WTC11 (cell line): ENCODE measurements around the gene MEN1.

ENCODE experiments used
- CTCF ChIP-seq: fragments of 200-600 bp; IDR thresholded peaks from 2 replicates; pipeline ENCODE4 v1.8.0; 2022; ENCODE audit warnings: antibody characterized with exemption
- FOXK1 ChIP-seq: sonication (generic); formaldehyde crosslinking; IDR thresholded peaks from 2 replicates; pipeline ENCODE4 v1.8.0; 2022; ENCODE audit warnings: mild to moderate bottlenecking, moderate library complexity, missing genetic modification reagents
- FOXP1 ChIP-seq: sonication (generic); formaldehyde crosslinking; IDR thresholded peaks from 2 replicates; pipeline ENCODE4 v1.8.0; 2022; ENCODE audit warnings: missing genetic modification reagents, mild to moderate bottlenecking, moderate library complexity, borderline replicate concordance
- GABPB1 ChIP-seq: sonication (generic); formaldehyde crosslinking; IDR thresholded peaks from 2 replicates; pipeline ENCODE4 v1.8.1; 2023; ENCODE audit warnings: mild to moderate bottlenecking, missing genetic modification reagents
- IRF1 ChIP-seq: sonication (generic); formaldehyde crosslinking; IDR thresholded peaks from 2 replicates; pipeline ENCODE4 v1.8.0; 2023; ENCODE audit warnings: missing genetic modification reagents
- IRF2 ChIP-seq: sonication (generic); formaldehyde crosslinking; IDR thresholded peaks from 2 replicates; pipeline ENCODE4 v1.8.0; 2022; ENCODE audit warnings: low read depth, missing genetic modification reagents, borderline replicate concordance
- MAX ChIP-seq: sonication (generic); formaldehyde crosslinking; IDR thresholded peaks from 2 replicates; pipeline ENCODE4 v1.8.0; 2022; ENCODE audit warnings: mild to moderate bottlenecking, missing genetic modification reagents
- NFYB ChIP-seq: sonication (generic); formaldehyde crosslinking; conservative IDR thresholded peaks from 2 replicates; pipeline ENCODE4 v1.8.0; 2022; ENCODE audit warnings: low read depth, missing genetic modification reagents
- PREB ChIP-seq: sonication (generic); formaldehyde crosslinking; IDR thresholded peaks from 2 replicates; pipeline ENCODE4 v1.8.1; 2022; ENCODE audit warnings: mild to moderate bottlenecking, missing genetic modification reagents, moderate library complexity, borderline replicate concordance
- SP1 ChIP-seq: sonication (generic); formaldehyde crosslinking; conservative IDR thresholded peaks from 2 replicates; pipeline ENCODE4 v1.8.1; 2022; ENCODE audit warnings: missing genetic modification reagents
- USF2 ChIP-seq: sonication (generic); formaldehyde crosslinking; IDR thresholded peaks from 2 replicates; pipeline ENCODE4 v1.8.1; 2023; ENCODE audit warnings: mild to moderate bottlenecking, missing genetic modification reagents, moderate library complexity
- ZNF416 ChIP-seq: fragments of 250-450 bp; sonication (Bioruptor Pico); IDR thresholded peaks from 2 replicates; pipeline ENCODE4 v1.9.0; 2021; ENCODE audit warnings: mild to moderate bottlenecking, inconsistent platforms
- ZNF423 ChIP-seq: fragments of 250-450 bp; sonication (Bioruptor Pico); IDR thresholded peaks from 2 replicates; pipeline ENCODE4 v2.1.2; 2022; ENCODE audit warnings: mild to moderate bottlenecking, moderate library complexity

- TF ChIP-seq USF2 (CRISPR knock-in tag) (no peak), CTCF (no peak), MAX (CRISPR knock-in tag) (no peak), IRF2 (CRISPR knock-in tag) (no peak), NFYB (CRISPR knock-in tag) (no peak), SP1 (CRISPR knock-in tag) (no peak), ZNF416 (CRISPR knock-in tag) (no peak), IRF1 (CRISPR knock-in tag) (no peak), FOXP1 (CRISPR knock-in tag) (no peak), PREB (CRISPR knock-in tag) (no peak), GABPB1 (CRISPR knock-in tag) (no peak), ZNF423 (CRISPR knock-in tag) (no peak), FOXK1 (no peak)
Observed at GRCh38 chr11:64810891-64811272, 531 bp upstream of the MEN1 start.
